Measurements from ENCODE around the gene TLE7.

Gene TLE7

DNA sequence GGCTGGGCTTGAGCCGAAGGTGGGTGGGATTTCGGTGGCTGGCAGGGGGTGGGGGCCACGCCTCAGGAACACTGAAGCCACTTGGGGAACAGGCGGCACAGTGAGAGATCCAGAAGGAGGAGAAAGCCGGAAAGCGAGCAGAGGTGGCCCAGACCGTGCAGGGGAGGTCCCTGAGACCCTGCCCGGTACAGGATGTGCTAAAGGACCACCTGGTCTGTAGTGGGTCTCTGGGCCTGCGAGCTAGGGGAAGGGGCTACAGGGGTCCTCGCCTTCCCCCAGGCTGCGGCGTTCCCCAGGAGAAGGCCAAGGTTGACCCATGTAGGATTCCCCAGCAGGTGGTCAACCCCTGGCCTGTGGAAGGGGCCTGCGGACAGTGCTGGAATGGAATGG lies at the start of gene TLE7:
Gene TLE7, minus strand, starts transcription at position 4 of the 390 bp plus-strand sequence. CDS start 8,730 bp downstream, outside the sequence.
- no peak for DNase-seq (ENCODE audit: low read depth in 2 of 2)

DNA sequence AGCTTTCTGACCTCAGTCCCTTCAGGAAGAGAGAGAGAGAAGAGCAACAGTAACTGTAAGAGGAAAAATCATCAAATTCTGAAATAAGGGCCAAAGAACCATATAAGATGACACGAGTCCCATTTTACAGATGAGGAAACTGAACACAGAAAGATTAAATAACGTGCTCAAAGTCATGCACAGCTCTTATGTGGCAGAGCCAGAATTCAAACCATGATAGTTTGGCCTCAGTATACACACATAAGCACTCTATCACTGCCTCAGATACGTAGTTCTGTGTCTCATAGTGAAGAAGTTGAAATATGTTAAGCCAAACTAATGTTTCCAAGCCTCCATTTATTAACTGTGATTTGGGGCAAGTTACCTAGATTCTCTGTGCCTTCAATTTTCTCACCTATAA lies 49.2 kb upstream of the TLE7 start:
- no peak for DNase-seq (ENCODE audit: low read depth in 2 of 2)

DNA sequence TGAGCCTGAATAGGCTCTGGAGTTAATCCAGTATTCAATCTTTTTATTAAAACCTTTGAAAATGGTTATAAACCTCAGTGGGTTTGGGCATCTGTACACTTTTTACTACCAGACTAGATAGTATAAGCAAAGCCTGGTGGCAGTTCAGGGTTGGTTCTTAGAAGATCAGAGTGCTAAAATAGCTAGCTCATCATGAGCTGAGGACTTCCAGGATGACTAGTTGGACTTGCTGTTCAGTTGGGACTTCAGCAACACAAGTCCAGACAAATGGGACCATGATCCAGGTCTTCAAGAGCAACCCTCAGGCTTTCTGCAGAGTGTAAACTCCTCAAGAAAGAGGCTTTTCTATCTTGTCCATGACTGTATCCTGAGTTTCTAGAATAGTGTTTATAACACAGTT lies 48.5 kb upstream of the TLE7 start:
- no peak for DNase-seq (ENCODE audit: low read depth in 2 of 2)

DNA sequence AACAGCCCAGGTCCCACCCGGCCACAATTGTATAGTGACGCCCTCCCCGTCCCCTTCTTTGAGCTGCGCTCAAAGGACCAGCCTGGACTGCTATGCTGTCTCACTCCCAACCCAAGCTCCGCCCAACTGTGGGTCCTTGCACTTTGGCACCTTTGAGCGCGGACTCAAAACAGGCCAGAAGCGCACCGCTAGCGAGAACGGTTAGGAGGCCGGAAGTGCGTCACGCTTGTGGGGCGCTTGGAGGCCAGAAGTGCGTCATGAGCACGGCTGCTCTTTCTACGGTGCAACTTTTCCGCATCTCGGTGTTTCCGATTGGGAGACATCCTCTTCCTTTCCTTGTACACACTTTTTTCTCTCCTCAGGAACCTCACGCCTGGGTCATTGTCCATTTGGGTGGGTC lies 47.3 kb upstream of the TLE7 start, which contains the start of gene ZNF19:
Gene ZNF19, minus strand, starts transcription at position 203 of the 400 bp plus-strand sequence. CDS start 7,210 bp downstream, outside the sequence.
- DNase-seq (ENCODE audit: low read depth in 2 of 2) = no peak

DNA sequence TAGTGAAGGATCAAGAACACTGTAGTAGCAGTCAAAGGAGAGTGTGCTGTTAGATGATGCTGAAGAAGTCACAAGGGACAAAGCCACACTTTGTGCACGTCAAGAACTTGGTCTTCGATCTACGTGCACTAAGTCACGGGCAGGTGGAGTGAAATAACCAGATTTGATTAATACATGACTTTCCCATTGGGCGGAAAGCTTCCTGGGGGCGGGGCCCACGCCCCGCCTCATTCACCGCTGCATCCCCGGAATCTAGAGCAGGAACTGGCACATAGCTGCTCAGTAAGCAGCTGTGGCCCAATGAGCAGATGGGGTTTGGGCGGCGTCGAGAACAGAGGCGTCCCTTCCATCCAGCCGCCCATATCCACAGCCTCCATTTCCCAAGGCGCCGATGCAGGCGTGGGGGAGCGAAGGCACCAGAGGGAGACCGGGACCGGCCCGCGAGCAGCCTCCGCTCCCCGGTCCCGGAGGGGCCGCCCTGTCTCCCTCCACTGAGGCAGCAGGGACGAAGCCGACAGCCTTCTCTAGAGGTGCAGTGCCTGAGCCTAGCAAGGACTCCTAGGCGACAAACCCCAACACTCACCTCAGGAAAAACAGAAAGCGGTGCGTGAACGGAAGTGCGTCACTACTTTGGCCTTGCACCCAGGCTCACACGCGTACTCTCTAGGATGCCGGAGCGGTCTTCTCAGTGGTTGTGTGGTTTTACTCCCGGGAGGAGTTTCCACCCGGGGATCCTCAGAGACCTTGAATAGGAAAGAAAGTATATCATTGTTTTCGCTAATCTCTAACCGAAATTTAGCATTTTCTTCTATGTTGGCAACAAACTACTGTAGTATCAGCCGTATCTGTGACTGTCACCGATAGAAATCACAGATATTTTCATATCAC lies 42.4 kb upstream of the TLE7 start:
- peak; percentile 54 to 65 for DNase-seq (ENCODE audit: low read depth in 2 of 2)

DNA sequence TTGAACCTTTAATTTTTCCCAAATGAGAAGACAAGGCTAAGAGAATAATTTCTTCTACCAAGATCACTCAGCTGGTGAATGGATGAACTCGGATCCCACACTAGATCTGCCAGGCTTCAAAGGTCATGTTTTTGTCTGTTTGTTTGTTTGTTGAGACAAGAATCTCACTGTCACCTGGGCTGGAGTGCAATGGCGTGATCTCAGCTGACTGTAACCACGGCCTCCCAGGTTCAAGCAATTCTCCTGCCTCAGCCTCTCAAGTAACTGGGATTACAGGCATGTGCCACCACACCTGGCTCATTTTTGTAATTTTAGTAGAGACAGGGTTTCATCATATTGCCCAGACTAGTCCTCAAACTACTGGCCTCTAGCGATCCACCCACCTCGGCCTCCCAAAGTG lies 40.7 kb upstream of the TLE7 start:
- no peak for DNase-seq (ENCODE audit: low read depth in 2 of 2)

DNA sequence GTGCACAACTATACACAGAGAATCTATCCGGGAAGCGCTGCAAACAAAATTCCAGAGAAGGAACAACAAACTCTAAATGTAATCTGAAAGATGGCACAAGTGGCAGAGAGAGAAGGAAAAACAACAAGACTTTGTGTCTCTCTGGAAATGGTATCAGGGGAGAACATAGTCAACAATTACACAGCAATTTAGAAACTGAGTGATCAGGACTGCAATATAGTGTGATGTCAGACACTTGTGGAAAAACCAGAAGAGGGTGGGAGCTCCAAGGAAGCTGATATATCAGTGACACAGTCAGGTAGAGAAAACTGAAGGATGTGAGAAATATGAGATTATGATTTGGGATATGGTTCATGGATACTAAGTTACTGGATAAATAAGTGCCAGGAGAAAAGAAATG lies 39.1 kb upstream of the TLE7 start:
- no peak for DNase-seq (ENCODE audit: low read depth in 2 of 2)

DNA sequence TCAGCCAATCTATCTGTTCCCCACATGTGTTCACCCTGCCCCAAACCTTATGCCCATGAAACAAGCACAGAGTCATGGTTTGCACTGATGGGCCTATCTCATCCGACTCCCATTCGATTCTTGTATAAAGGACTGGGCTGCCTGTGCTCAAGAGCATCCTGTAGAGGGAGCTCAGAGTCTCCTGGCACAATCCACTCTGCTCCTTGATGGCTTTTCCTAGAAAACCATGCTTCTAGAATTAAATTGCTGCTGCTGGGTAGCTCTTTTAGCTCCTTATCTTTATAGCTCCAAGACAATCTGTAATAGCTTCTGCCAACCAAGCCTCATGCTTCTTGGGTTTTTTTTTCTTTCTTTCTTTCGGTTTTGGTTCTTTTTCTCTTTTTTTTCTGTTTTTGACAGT lies 37.6 kb upstream of the TLE7 start:
- no peak for DNase-seq (ENCODE audit: low read depth in 2 of 2)

DNA sequence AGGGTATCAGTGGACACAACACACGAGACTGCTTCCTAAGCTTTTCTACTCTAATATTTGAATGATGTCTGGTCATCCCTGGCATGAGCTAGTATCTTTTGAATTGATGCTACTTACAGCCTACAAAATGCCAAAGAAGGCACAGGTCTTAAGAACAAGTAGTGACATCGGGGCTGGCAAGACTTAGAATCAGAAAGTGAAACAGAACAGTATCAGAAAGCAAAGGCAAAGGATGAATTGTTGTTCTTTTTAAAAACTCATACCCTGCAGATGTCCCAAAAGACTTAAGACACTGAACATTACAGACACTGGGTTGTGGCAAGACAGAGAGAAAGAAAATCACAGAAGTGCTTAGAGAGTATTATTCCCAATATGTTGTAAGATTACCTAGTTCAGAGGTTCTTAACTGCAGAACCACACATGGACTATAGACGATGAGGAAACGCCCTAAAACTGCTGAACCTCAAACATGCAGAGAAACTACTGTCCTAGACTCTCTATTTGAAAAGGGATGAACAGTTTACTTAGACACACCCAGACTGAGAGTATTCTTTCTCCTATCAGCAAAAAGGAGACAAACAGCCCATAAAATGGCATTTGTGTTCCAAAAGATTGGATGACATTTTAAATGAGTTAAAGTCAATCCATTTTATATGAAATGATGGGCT lies 34.7 kb upstream of the TLE7 start:
- no peak for DNase-seq (ENCODE audit: low read depth in 2 of 2)

DNA sequence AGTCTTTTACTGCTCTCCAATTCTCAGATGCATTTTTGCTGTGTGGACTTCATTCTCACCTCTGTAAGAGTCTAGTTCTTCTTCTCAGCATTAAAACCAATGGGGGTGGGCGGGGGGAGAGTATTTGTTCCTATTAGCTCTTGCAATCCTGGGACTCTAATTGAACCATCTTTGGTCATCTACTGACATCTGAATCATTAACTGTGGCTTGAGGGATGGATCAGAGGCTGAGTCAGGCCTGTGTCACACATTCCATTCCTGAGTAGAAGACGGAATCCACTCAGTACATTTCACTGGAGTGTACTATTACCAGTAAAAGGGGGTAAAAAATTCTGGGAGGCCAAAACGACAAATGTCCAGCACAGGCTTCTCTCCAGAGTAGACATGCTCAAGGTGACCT lies 33.0 kb upstream of the TLE7 start:
- DNase-seq (ENCODE audit: low read depth in 2 of 2) = no peak

DNA sequence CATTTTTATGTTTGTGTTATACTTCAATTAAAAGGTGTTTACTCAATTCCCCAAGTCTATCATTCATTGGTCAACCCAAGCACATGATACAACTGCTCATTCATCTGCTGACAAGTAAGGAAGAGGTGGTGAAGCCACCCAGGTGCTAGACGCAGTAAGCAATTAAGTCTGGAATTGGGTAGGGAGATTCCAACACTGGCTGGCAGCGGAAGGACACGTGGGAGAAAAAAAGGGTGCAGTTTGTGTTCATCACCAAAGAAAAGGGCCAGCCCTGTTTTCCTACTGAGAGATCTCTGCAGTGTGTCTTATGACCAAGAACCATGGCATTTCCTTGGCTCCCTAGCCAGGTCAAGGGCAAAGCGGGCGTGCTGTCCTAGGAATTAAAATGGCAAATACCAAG lies 32.0 kb upstream of the TLE7 start:
- no peak for DNase-seq (ENCODE audit: low read depth in 2 of 2)

DNA sequence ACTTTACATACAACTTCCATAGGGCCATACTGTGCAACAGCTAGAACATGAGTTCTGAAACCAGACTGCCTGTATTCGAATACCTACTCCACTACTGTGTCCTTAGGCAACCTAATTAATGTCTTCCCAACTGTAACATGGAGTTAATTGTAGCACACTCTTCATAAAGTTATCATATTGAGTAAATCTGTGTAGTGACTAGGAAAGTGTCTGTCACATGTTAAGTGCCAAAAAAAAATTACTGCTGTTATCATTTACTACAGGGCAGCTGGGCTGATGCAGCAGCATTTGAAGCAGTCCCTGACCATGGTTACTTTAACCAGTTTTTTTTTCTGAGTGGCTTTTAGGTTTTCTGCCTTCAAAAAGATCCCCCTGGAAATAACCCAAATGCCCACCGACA lies 31.1 kb upstream of the TLE7 start:
- no peak for DNase-seq (ENCODE audit: low read depth in 2 of 2)

DNA sequence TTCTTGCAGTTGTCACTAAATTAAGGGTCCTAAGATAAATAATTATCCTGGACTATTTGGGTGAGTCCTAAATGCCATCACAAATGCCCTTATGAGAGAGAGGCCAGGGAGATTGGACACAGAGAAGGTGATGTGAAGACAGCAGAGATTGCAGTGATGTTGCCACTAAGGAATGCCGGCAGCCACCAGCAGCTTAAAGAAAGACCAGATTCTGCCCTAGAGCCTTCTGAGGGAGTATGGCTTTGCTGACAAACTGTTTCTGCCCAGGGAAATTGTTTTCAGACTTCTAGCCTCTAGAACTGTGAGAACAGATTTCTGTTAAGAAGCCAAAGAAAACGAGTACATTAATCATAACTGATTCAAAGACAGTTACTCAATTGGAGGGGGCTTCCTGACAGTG lies 30.2 kb upstream of the TLE7 start:
- no peak for DNase-seq (ENCODE audit: low read depth in 2 of 2)

DNA sequence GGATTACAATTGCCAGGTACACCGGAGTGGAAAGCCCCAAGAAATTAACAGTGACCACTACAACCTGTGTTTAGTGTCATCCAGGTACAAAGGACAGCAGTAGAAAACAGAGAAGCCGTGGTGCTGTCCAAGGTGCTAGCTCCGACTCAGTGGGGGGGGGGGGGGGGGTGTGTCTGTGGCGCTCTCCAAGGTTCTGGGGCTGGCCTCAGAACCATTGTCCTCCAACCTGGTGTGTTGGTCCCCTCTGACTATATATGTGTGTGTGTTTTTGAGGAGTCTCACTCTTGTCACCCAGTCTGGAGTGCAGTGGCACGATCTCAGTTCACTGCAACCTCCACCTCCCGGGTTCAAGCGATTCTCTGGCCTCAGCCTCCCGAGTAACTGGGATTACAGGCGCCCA lies 26.0 kb upstream of the TLE7 start:
- no peak for DNase-seq (ENCODE audit: low read depth in 2 of 2)

DNA sequence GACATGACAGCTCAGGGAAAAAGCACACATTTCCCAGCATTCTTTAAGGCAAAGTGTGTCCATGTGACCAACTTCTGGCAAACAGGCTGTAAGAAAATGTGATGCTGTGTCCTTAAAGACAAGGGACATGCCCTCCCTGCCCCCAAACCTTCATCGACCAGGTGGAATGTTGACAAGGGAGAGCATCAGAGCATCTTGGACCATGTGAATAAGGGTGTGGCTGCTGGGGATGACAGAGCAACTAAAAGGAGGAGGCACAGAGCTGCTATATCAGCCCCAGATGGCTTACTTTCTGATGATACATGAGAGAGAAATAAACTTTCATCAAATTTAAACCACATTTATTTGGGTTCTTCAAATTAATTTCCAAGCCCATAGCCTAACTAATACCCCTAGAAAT lies 22.4 kb upstream of the TLE7 start:
- no peak for DNase-seq (ENCODE audit: low read depth in 2 of 2)

DNA sequence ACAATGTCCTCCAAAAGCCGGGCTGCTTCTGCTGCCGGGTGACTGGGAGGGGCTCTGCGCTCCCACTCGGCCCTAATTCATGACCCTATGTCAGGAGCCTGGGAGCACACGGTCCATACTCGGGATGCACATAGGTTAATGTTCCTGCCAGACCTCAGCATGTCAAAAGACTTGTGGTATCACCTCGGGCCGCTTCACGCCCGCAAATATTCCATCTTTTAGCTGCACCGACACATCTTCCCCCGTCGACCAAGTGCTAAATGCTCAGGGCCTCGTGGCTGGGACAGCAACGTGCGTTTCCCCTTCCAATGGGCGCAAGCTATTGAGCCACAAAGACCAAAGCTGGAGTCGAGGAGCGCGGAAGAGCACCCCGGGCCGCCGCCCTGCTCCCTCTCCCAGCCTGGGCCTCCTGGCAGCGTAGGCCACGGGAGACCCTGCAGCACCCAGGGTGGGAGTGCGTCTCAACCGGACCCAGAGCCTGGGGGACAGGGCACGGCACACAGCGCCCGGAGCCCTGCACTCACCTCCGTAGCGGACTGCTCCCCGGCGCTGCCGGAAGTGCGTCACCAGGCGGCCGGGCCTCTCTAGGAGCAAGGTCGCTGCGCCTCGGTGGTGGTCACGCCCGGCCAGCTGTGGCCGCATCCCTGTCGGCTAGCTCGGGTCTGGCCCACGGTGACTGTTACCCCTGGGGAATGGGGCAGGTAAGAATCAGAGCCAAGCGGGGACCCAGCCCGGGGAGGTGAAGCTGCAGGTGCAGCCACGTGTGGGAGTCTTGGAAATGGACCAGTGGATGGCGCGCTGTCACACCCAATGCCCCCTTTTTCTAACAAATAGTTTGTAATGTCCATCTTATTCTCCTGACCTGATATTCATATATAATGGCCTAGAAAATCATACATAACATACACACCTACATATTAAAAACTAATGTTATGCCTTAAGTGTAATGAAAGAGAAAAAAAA lies 20.1 kb upstream of the TLE7 start, which contains the start of gene ZNF23:
Gene ZNF23, minus strand, starts transcription at position 562 of the 963 bp plus-strand sequence. CDS start 5,451 bp downstream, outside the sequence.
- peak; percentile 51 for DNase-seq (ENCODE audit: low read depth in 2 of 2)

DNA sequence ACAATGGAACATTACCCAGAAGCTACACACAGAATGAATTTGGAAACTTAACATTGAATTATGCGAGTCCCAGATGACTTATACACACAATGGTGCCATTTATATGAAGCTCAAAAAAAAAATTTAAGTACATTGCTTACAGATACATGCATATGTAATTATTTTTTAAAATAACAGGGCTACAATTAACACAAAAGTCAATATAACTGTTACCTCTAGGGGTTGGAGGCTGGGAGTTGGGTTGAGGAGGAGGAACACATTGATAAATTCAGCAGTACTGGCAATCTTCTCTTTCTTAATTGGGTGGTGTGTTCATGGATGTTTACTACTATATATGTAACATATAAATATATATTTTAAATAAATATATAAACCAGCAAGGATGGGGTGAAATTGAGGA lies 19.1 kb upstream of the TLE7 start:
- no peak for DNase-seq (ENCODE audit: low read depth in 2 of 2)

DNA sequence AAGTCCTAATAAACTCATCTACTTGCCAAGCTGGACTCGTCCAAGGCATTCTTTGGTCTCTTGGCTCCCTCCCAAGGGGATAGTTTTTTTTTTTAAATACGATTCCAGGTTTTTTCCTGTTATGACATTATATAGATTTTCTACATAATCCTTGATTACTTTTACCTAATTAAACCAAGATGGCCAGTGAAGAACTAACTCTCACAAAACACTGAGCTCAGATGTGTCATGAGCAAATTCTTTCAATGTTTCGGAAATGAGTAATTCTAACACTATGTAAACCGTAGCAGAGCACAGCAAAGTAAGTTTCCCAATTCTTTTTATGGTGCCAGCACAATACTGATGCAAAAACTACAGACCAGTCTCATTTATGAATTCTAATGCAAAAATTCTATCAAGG lies 18.4 kb upstream of the TLE7 start:
- DNase-seq (ENCODE audit: low read depth in 2 of 2) = no peak

DNA sequence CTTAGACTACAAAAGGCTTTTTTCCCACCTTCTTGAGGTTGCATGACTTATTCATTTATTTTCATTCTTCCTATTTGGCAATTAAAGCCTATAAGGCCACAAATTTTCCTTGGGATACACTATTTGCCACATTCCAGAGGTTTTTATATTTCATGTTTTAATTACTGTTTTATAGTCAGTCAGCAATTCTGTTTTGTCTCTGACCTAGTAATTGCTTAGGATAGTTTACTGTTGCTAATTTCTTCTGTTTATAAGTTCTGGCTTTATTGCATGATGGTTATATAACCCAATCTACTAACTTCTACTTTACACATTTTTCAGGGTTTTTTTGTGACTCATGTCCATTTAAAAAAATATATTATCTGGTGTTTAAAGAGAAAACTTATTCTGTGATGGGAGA lies 17.7 kb upstream of the TLE7 start:
- no peak for DNase-seq (ENCODE audit: low read depth in 2 of 2)

DNA sequence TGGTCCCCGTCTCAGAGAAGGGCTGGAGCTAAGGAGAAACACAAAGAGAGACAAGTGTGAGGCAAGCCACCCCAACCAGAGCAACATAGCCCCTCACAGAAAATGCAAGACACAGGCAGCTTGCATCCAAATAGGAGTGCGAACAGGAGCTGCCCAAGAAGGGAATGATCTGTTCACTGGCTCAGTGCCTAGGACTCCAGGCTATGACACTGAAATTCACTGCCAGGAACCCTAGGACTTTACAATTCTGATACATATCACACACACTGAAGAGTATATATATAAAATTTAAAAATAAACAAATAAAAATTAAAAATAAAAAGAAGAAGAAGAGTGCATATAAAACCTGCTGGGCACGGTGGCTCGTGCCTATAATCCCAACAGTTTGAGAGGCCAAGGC lies 14.9 kb upstream of the TLE7 start:
- no peak for DNase-seq (ENCODE audit: low read depth in 2 of 2)

DNA sequence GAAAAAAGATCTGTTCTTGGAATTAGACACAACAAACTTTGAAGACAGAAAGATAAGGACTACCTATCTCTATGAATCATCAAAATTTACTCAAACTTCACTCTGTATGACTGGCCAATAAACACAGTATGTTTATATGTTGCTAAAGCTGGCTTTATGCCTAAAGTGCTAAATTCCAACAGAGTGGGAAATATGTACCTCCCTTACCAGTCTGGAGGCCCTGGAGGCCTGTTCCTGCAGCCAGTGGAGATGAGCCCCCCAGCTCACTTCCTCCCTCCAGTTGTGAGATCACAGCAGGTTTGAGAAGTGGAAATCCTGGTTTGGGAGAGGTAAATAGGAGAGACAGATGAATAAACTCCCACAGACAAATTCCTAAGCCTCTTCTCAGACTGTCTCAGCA lies 11.2 kb upstream of the TLE7 start:
- DNase-seq (ENCODE audit: low read depth in 2 of 2) = no peak

DNA sequence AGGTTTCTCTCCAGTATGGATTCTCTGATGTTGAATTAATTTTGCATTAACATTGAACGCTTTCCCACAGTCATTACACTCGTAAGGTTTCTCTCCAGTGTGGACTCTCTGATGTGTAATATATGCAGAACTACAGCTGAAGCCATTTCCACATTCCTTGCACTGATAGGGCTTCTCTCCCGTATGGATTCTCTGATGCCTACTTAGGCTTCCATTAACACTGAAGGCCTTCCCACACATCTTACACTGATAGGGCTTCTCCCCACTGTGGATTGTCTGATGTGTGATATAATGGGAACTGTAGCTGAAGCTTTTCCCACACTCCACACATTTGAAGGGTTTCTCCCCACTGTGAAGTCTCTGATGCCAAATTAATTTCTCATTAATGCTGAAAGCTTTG lies 7.2 kb upstream of the TLE7 start:
- DNase-seq (ENCODE audit: low read depth in 2 of 2) = no peak
